CD4-positive, alpha-beta T cell (primary cell): Measurements from ENCODE around the gene PLIN3. TPM values are rescaled to one million over a fixed set of nuclear protein-coding genes. Genes with fewer than 3 reads are reported as not detected.
"Not testable (repeated sequence)": the region's sequence is repeated elsewhere in the genome, so short reads cannot be mapped to it uniquely, and the experiment has no call there.

Experiments used
- ATAC-seq: fragments of 200-7000 bp; cut with Tn5 transposase; one replicate; pipeline ENCODE4 v1.10.0; 2022; ENCODE audit warnings: mild to moderate bottlenecking; ENCODE audit not compliant: poor library complexity
- CTCF ChIA-PET: fragments of 350-600 bp; sonication (Branson Sonifier 250); formaldehyde crosslinking; loops from one replicate; lab custom pipeline; 2021; ENCODE audit warnings: antibody characterized with exemption, inconsistent platforms; lab: Charles Lee
- POLR2A ChIA-PET: fragments of 350-600 bp; sonication (Branson Sonifier 250); formaldehyde crosslinking; loops from one replicate; lab custom pipeline; 2021; ENCODE audit warnings: antibody characterized with exemption, inconsistent platforms; lab: Charles Lee
- DNase-seq, 14 experiments: peaks; one replicate each; pipeline ENCODE4 v3.0.0-alpha.2; 2013 to 2020; ENCODE audit warnings: mixed read lengths in 2 of 14
- H3K27ac ChIP-seq, 2 donors: one replicate each; pipeline versions ENCODE4 v1.5.1 to v1.7.0; 2013; ENCODE audit warnings: low read length in 2 of 2, low read depth in 1 of 2, mild to moderate bottlenecking in 1 of 2
- H3K27me3 ChIP-seq, 2 experiments: 1 replicate in 1 of 2; 2 replicates in 1 of 2; pipeline versions ENCODE4 v1.6.1 to v1.7.0; 2013; ENCODE audit warnings: low read length in 2 of 2, control low read depth in 1 of 2, mild to moderate bottlenecking in 1 of 2, moderate library complexity in 1 of 2; ENCODE audit not compliant: insufficient read depth in 2 of 2, control insufficient read depth in 1 of 2
- H3K36me3 ChIP-seq: one replicate; pipeline ENCODE4 v1.6.1; 2013; ENCODE audit warnings: low read length, control low read depth; ENCODE audit not compliant: insufficient read depth
- H3K4me1 ChIP-seq: one replicate; pipeline ENCODE4 v1.6.1; 2013; ENCODE audit warnings: low read length, control low read depth; ENCODE audit not compliant: insufficient read depth
- H3K4me3 ChIP-seq: one replicate; pipeline ENCODE4 v1.5.1; 2013; ENCODE audit warnings: mild to moderate bottlenecking, low read length, moderate library complexity
- H3K9me3 ChIP-seq, 2 experiments: 1 replicate in 1 of 2; 2 replicates in 1 of 2; pipeline versions ENCODE4 v1.6.1 to v1.7.0; 2013; ENCODE audit warnings: low read length in 2 of 2, mild to moderate bottlenecking in 2 of 2, control low read depth in 1 of 2, moderate library complexity in 1 of 2; ENCODE audit not compliant: control insufficient read depth in 1 of 2, insufficient read depth in 1 of 2
- H3K27ac Mint-ChIP-seq: one replicate; pipeline ENCODE4 v1.8.0; 2020; ENCODE audit warnings: mixed read lengths
- H3K27me3 Mint-ChIP-seq: one replicate; pipeline ENCODE4 v1.8.0; 2021; ENCODE audit warnings: mixed read lengths
- H3K36me3 Mint-ChIP-seq: one replicate; pipeline ENCODE4 v1.8.0; 2021; ENCODE audit warnings: low read depth, mixed read lengths
- H3K4me1 Mint-ChIP-seq: one replicate; pipeline ENCODE4 v1.8.0; 2021; ENCODE audit warnings: low read depth, mixed read lengths
- H3K4me3 Mint-ChIP-seq: one replicate; pipeline ENCODE4 v1.8.0; 2020; ENCODE audit warnings: mild to moderate bottlenecking, mixed read lengths
- H3K9me3 Mint-ChIP-seq: one replicate; pipeline ENCODE4 v1.8.0; 2020; ENCODE audit warnings: mixed read lengths
- CTCF ChIP-seq: fragments of 200-600 bp; IDR thresholded peaks from one replicate; pipeline ENCODE4 v1.8.0; 2022; ENCODE audit warnings: antibody characterized with exemption, mild to moderate bottlenecking
- intact Hi-C, 2 experiments: fragments of 100-400 bp; cut with DNase I in 1 of 2; cut with micrococcal nuclease in 1 of 2; formaldehyde crosslinking; loops; one replicate each; pipeline versions ENCODE4 v1.15.1 to v1.9.0; 2023 to 2025; cut with DNase I, micrococcal nuclease
- total RNA-seq, 174 experiments: library from RNA in 2 of 174; stranded (reverse) in 2 of 174; gene quantifications; one replicate each; pipeline ENCODE4 v1.2.3 and lab custom pipeline; 2021 to 2026

Gene PLIN3
- total RNA-seq, 2 experiments from 2014 or later, result 18.2 to 19.1 TPM

DNA sequence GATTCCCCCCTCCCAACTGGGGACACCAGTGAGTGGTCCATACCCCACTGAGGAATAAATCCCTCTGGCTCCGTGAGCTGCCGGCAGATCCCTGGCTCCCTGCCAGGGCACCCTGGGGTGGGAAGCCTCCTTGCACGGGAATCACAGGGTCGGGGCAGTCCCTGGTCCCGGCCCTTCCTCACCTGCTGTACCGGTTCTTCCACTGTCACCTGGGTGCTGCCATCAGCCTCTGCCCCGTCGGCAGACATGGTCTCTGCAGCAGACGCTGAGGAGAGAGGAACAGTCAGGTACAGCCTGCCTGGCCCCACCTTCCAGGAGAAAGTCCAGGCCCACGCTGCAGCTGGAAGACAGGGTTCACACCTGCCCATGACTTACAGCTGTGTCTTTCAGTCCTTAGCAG lies 6.3 kb downstream of the PLIN3 start:
- H3K27me3 Mint-ChIP-seq, result no peaks in the 10 kb centered on the region
- H3K4me1 ChIP-seq, result no peaks in the 10 kb centered on the region
- no peaks in the 10 kb centered on the region for H3K4me1 Mint-ChIP-seq
- no peak overlapping the region for H3K4me3 Mint-ChIP-seq
- ChIA-PET CTCF (interaction anchor here (1.4 kb wide), 1 partner anchor 52 kb away, joined by 3 read pairs; no protein-coding TSS in a partner anchor), POLR2A (no interaction called here)
- no peak overlapping the region for H3K27ac ChIP-seq
- H3K27me3 ChIP-seq, result no peaks in the 10 kb centered on the region
- peaks cover 12% of the 10 kb centered on the region for H3K36me3 ChIP-seq
- DNase-seq, result no peak
- no peaks in the 10 kb centered on the region for H3K9me3 ChIP-seq
- no peak for TF ChIP-seq CTCF
- no peak overlapping the region for H3K27ac Mint-ChIP-seq
- intact Hi-C loops, result no loop called here
- H3K4me3 ChIP-seq, result no peak overlapping the region
- H3K36me3 Mint-ChIP-seq, result peaks cover 22% of the 10 kb centered on the region
- no peak for ATAC-seq
- no peaks in the 10 kb centered on the region for H3K9me3 Mint-ChIP-seq

DNA sequence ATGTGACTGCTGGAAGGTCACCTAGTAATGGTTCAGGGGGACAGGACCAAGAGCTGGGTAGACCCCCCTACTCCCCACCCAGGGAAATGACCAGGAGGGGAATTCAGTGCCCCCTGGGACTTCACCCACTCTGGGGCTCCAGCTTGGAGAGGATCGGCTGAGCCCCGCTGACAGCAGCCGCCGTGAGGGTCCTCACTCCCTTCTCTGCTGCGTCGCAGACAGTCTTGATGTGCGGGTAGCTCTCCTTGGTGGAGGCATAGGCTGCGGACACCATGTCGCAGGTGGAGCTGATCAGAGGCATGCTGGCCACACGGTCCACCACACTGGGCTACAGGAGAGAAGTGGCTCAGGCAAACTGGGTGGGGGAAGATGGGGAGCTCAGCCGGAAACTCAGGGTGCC lies 7.8 kb downstream of the PLIN3 start:
- Mint-ChIP-seq H3K36me3 (peaks cover 31% of the 10 kb centered on the region), H3K27ac (no peak overlapping the region), H3K4me3 (no peak overlapping the region), H3K9me3 (no peaks in the 10 kb centered on the region), H3K4me1 (no peaks in the 10 kb centered on the region), H3K27me3 (no peaks in the 10 kb centered on the region)
- ChIA-PET CTCF (interaction anchor here (1.2 kb wide), 1 partner anchor 12 kb away, joined by 3 read pairs; no protein-coding TSS in a partner anchor), POLR2A (no interaction called here)
- no peak overlapping the region for H3K4me3 ChIP-seq
- H3K9me3 ChIP-seq, result no peaks in the 10 kb centered on the region
- TF ChIP-seq CTCF, result no peak
- H3K4me1 ChIP-seq, result no peaks in the 10 kb centered on the region
- no peak for ATAC-seq
- no peak overlapping the region for H3K27ac ChIP-seq
- no peaks in the 10 kb centered on the region for H3K27me3 ChIP-seq
- DNase-seq, result no peak
- H3K36me3 ChIP-seq, result peaks cover 12% of the 10 kb centered on the region
- intact Hi-C loops, result no loop called here

- POLR2A ChIA-PET, H3K9me3 ChIP-seq, H3K27me3 ChIP-seq, H3K27ac Mint-ChIP-seq, DNase-seq, H3K4me3 ChIP-seq, H3K4me1 Mint-ChIP-seq, ATAC-seq, H3K4me3 Mint-ChIP-seq, H3K4me1 ChIP-seq, H3K9me3 Mint-ChIP-seq, H3K27ac ChIP-seq, H3K27me3 Mint-ChIP-seq, intact Hi-C loops: not testable (repeated sequence)
- CTCF ChIA-PET, result interaction anchor here (3.1 kb wide), 1 partner anchor 47 kb away, joined by 12 read pairs; no protein-coding TSS in a partner anchor
- H3K36me3 ChIP-seq, result peaks cover 12% of the 10 kb centered on the region
- H3K36me3 Mint-ChIP-seq, result peaks cover 36% of the 10 kb centered on the region
Observed at GRCh38 chr19:4856468-4856867, 11.0 kb downstream of the PLIN3 start.

DNA sequence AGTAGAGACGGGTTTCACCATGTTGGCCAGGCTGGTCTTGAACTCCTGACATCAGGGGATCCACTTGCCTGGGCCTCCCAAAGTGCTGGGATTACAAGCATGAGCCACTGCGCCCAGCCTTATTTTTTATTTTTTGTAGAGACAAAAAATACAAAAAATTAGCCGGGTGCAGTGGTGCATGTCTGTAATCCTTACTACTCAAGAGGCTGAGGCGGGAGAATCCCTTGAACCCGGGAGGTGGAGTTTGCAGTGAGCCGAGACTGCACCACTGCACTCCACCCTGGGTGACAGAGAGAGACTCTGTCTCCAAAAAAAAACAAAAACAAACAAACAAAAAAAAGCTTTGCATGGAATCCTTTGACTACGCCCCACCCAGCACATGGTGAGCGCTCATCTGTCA lies 14.0 kb downstream of the PLIN3 start:
- H3K9me3 ChIP-seq, H3K4me3 Mint-ChIP-seq, H3K4me3 ChIP-seq, H3K27ac Mint-ChIP-seq, H3K27ac ChIP-seq, DNase-seq, intact Hi-C loops, H3K9me3 Mint-ChIP-seq, H3K27me3 Mint-ChIP-seq, H3K4me1 ChIP-seq, ATAC-seq, H3K4me1 Mint-ChIP-seq, H3K27me3 ChIP-seq, H3K36me3 ChIP-seq: not testable (repeated sequence)
- ChIA-PET CTCF (interaction anchor here (5.4 kb wide), 1 partner anchor 44 kb away, joined by 76 read pairs; no protein-coding TSS in a partner anchor), POLR2A (interaction anchor here (2.0 kb wide), 1 partner anchor 44 kb away, joined by 12 read pairs; no protein-coding TSS in a partner anchor)
- peaks cover 24% of the 10 kb centered on the region for H3K36me3 Mint-ChIP-seq
